ENCODE results near the gene COL10A1.
A peak's percentile ranks its signal among the peaks of the same experiment; 100 is the strongest.

The COL10A1 gene

GRCh38 chr6:116083052-116083451 is 42.9 kb downstream of the COL10A1 start:
- DNase-seq (ENCODE audit: low spot score): no peak

DNA sequence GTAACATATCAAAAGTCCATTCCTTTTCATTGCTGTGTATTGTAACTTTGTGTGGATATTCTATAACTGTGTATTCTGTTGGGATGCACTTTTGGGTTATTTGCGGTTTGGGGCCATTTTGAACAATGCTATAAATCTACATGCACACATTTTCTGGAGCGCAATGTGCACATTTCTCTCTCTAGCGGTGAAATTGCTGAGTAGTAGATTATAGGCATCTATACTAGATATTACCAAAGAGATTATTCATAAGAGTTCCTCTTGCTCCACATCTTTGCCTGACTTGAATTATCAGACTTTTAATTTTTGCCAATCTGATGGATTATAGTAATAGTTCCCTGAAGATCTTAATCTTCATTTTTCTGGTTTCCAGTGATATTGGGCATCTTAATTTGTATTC is 47.0 kb downstream of the COL10A1 start:
- DNase-seq (ENCODE audit: low spot score): no peak

GRCh38 chr6:116078522-116078921 is 47.4 kb downstream of the COL10A1 start:
- DNase-seq (ENCODE audit: low spot score): no peak

- no peak for DNase-seq (ENCODE audit: low spot score)
These were observed 51.1 kb downstream of the COL10A1 start for GRCh38 chr6:116074732-116075390.

DNA sequence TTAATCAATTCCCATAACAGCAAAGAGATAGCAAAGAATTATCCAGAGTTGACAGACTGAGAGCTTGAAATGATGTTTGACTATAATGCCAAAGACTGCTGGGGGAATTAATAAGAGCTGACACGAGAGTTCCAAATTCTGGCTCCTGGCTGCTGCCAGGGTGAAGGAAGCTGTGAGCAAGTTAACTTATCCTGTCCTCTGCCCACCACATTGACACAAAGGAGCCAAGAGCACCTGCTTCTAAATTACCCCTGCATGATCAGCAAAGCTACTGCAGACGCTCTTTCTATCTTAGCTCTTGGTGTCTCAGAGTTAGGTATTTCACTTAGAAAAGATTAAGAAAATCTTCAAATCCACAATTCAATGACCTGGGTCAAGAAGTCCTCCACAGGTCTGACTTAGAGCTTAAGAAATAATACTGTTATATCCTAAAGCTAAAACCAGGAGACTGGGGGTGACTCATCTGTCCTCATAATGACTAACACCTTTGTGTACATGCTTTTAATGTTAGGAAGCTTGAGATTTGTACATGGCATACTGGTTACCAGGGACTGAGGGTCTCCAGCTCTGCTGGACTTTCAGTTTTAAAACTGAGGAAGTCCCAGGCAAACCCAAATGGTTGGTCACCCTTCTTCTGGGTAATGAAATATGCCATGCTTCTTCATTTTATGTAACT is 52.0 kb downstream of the COL10A1 start:
- DNase-seq (ENCODE audit: low spot score): no peak

DNA sequence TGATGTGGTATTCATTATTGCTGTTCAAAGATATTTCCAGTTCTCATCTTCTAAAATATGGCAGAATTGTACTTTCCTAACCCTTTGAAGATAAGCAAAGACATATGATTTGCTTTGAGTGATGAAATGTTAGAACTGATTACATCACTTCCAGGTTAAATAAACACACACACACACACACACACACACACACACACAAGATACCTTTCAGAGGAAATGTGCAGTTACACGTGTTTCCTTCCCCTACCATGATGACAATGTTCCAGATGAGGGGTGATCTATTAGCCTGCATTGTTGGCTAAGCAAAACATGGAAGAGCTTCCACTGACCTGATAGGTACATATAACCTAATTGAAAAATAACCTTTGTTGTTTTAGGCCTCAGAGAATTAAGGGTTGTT is 53.6 kb downstream of the COL10A1 start:
- DNase-seq (ENCODE audit: low spot score): peak; percentile 13

- no peak for DNase-seq (ENCODE audit: low spot score)
These were observed 55.1 kb downstream of the COL10A1 start for GRCh38 chr6:116070616-116071389.

DNA sequence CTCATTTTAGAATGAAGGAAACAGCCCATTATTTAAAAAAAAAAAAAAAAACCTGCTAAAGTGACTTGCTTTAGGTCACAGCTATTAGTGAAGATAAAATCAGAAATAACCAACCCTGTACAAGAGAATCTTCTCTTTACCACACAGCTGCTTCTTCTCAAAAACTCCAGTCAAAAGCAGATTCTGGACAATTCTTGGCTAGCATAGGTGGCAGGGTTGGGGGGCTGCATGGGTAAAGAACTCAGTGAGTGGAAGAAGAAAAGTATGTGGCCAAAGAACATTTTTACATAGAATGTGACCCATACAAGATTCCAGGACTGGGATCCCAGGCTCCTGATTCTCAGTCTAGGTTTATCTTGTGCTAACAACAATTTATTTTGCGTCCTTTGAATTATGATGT is 55.8 kb downstream of the COL10A1 start:
- no peak for DNase-seq (ENCODE audit: low spot score)
